Endodermal cell (in vitro differentiated cells): Measurements from ENCODE around the gene UQCC5. TPM values are rescaled to one million over a fixed set of nuclear protein-coding genes. Genes with fewer than 3 reads are reported as not detected.
A peak's percentile ranks its signal among the peaks of the same experiment; 100 is the strongest.

Source experiments
- DNase-seq: peaks from one replicate; pipeline ENCODE4 v3.0.0-alpha.2; 2017
- H3K27ac ChIP-seq: 2 replicates; pipeline ENCODE4 v1.5.1; 2013; ENCODE audit warnings: mild to moderate bottlenecking, low read depth, low read length, moderate library complexity
- H3K27me3 ChIP-seq: 2 replicates; pipeline ENCODE4 v1.6.1; 2013; ENCODE audit warnings: mild to moderate bottlenecking, low read length, moderate library complexity; ENCODE audit not compliant: insufficient read depth, control insufficient read depth, poor library complexity, severe bottlenecking
- H3K36me3 ChIP-seq: 2 replicates; pipeline ENCODE4 v1.7.0; 2013; ENCODE audit warnings: mild to moderate bottlenecking, low read length, moderate library complexity; ENCODE audit not compliant: control insufficient read depth, insufficient read depth
- H3K4me1 ChIP-seq: one replicate; pipeline ENCODE4 v1.7.0; 2013; ENCODE audit warnings: low read length; ENCODE audit not compliant: control insufficient read depth, insufficient read depth
- H3K4me3 ChIP-seq: 2 replicates; pipeline ENCODE4 v1.5.1; 2013; ENCODE audit warnings: mild to moderate bottlenecking, low read length, moderate library complexity
- H3K9ac ChIP-seq: 2 replicates; pipeline ENCODE4 v1.6.1; 2013; ENCODE audit warnings: mild to moderate bottlenecking, low read length, moderate library complexity; ENCODE audit not compliant: poor library complexity, severe bottlenecking; ENCODE audit errors: extremely low read depth
- H3K9me3 ChIP-seq: 2 replicates; pipeline ENCODE4 v1.6.1; 2013; ENCODE audit warnings: mild to moderate bottlenecking, low read length, moderate library complexity; ENCODE audit not compliant: control insufficient read depth
- H3K27ac Mint-ChIP-seq: 2 replicates; pipeline ENCODE4 v1.8.0; 2020; ENCODE audit warnings: mixed read lengths
- H3K27me3 Mint-ChIP-seq: 2 replicates; pipeline ENCODE4 v1.8.0; 2021; ENCODE audit warnings: mild to moderate bottlenecking, mixed read lengths; ENCODE audit not compliant: insufficient read depth
- H3K36me3 Mint-ChIP-seq: 2 replicates; pipeline ENCODE4 v1.8.0; 2020; ENCODE audit warnings: low read depth, mixed read lengths
- H3K4me1 Mint-ChIP-seq: 2 replicates; pipeline ENCODE4 v1.8.0; 2020; ENCODE audit warnings: mixed read lengths
- H3K4me3 Mint-ChIP-seq: 2 replicates; pipeline ENCODE4 v1.8.0; 2020; ENCODE audit warnings: mild to moderate bottlenecking, moderate library complexity, mixed read lengths
- H3K9me3 Mint-ChIP-seq: 2 replicates; pipeline ENCODE4 v1.8.0; 2020; ENCODE audit warnings: mild to moderate bottlenecking, mixed read lengths
- CTCF ChIP-seq: fragments of 200-600 bp; sonication (generic); conservative IDR thresholded peaks from 2 replicates; pipeline ENCODE4 v1.5.0; 2021; ENCODE audit warnings: antibody characterized with exemption, mild to moderate bottlenecking
- WGBS, 2 experiments: methylation state at CpG; one replicate each; pipeline versions ENCODE4 v1.1.5 to v1.1.7; 2013; ENCODE audit warnings: missing lambda C conversion rate in 2 of 2, mixed read lengths in 1 of 2; ENCODE audit not compliant: insufficient coverage in 1 of 2, insufficient read length in 1 of 2; 5-methylcytosine and 5-hydroxymethylcytosine counted together
- total RNA-seq, 2 donors: library from RNA; stranded (reverse); fragmentation: NEBNext Ultra II Directional in 1 of 2; extraction: Animal tissue kit (Norgen Biotek cat#: 25700) in 1 of 2; gene quantifications; 2 replicates in 1 of 2; 3 replicates in 1 of 2; pipeline ENCODE4 v1.2.1, GENCODE V29; 2021

Gene UQCC5
- total RNA-seq, 2 donors from 2014 or later, result 28.1 to 34.1 TPM

DNA sequence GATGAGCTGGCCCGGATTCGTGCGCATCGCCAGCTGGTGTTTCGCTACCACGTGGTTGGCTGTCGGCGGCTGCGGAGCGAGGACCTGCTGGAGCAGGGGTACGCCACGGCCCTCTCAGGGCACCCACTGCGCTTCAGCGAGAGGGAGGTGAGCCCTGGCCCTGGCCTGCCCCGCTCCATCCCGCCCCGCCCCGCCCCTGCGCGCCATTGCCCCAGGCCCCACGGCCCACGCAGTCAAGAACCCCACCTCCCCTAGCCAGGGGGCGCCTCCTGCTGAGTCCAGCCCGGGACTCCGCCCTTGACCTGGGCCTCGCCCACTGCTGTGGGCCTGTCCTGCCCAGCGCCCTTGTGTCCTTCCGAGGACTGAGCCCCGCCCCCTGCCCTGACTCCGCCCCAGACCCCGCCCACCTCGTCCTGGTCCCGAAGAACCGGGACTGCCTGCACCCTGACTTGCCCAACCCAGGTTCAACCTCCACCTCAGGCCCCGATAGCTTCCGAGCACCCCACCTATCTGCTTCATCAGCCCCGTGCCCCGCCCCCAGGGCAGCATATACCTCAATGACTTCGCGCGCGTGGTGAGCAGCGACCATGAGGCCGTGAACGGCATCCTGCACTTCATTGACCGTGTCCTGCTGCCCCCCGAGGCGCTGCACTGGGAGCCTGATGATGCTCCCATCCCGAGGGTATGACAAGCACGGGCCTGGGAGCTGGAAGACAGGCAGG lies 17.5 kb upstream of the UQCC5 start:
- Mint-ChIP-seq H3K9me3 (no peaks in the 10 kb centered on the region), H3K36me3 (peaks cover 2% of the 10 kb centered on the region), H3K27me3 (peaks cover 8% of the 10 kb centered on the region), H3K4me1 (no peaks in the 10 kb centered on the region), H3K27ac (no peak overlapping the region), H3K4me3 (peak overlapping the region; percentile 46)
- Histone ChIP-seq H3K9ac (no peak overlapping the region), H3K27ac (no peak overlapping the region), H3K9me3 (no peaks in the 10 kb centered on the region), H3K27me3 (no peaks in the 10 kb centered on the region), H3K4me3 (no peak overlapping the region), H3K36me3 (no peaks in the 10 kb centered on the region), H3K4me1 (no peaks in the 10 kb centered on the region)
- DNase-seq, result peak; percentile 90
- no peak for TF ChIP-seq CTCF
- WGBS, 2 experiments, result 64 to 74% methylated on average over 28 to 50 of the region's 50 CpGs

DNA sequence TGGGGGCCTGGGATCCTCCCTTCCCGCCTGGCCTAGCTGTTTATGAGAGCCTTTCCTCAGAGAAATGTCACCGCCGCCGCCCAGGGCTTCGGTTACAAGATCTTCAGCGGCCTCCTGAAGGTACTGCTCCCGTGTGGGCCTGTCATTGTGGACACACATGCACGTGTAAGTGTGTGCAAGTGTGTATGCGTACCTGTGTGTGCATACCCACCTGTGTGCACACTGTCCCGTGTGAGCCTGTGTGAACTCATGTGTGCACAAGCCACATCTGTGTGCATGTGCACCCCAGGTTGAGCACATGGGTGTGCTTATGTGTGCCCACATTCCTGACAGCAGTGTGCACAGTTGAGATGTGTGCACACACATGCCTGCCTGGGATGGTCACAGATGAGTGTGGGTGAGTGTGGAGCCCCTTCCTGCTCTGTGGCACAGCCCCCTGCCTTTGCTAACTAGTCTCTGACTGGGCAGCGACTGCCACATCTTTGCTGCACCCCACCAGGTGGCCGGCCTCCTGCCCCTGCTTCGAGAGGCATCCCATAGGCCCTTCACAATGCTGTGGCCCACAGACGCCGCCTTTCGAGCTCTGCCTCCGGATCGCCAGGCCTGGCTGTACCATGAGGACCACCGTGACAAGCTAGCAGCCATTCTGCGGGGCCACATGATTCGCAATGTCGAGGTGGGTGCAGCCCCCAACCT lies 16.8 kb upstream of the UQCC5 start:
- peaks cover 5% of the 10 kb centered on the region for H3K36me3 ChIP-seq
- H3K9me3 ChIP-seq, result no peaks in the 10 kb centered on the region
- H3K27ac ChIP-seq, result no peak overlapping the region
- no peak for DNase-seq
- no peaks in the 10 kb centered on the region for H3K27me3 ChIP-seq
- Mint-ChIP-seq H3K4me3 (peak overlapping the region; percentile 46), H3K27me3 (peaks cover 8% of the 10 kb centered on the region), H3K36me3 (peaks cover 9% of the 10 kb centered on the region), H3K4me1 (no peaks in the 10 kb centered on the region), H3K9me3 (no peaks in the 10 kb centered on the region), H3K27ac (no peak overlapping the region)
- no peak overlapping the region for H3K4me3 ChIP-seq
- H3K4me1 ChIP-seq, result no peaks in the 10 kb centered on the region
- no peak overlapping the region for H3K9ac ChIP-seq
- WGBS, 2 experiments, result 91% methylated on average over 18 to 22 of the region's 22 CpGs
- no peak for TF ChIP-seq CTCF

DNA sequence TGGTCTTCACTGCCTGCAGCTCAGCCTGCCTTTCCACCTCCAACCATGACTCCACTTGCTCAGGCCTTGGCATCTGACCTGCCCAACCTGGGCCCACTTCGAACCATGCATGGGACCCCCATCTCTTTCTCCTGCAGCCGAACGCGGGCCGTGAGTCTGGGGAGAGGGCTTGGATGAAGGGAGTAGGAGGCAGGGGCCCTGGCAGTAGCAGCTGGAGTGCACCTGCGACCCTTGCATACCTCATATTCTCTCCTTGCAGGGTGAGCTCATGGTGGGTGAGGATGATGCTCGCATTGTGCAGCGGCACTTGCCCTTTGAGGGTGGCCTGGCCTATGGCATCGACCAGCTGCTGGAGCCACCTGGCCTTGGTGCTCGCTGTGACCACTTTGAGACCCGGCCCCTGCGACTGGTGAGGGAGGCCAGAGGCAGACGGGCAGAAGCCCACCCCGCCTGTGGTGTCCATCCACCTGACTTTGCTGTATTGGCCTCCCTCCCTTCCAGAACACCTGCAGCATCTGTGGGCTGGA lies 16.2 kb upstream of the UQCC5 start:
- peaks cover 8% of the 10 kb centered on the region for H3K27me3 Mint-ChIP-seq
- Histone ChIP-seq H3K9me3 (no peaks in the 10 kb centered on the region), H3K4me1 (no peaks in the 10 kb centered on the region), H3K27ac (no peak overlapping the region), H3K36me3 (peaks cover 7% of the 10 kb centered on the region), H3K27me3 (no peaks in the 10 kb centered on the region), H3K4me3 (no peak overlapping the region), H3K9ac (no peak overlapping the region)
- H3K36me3 Mint-ChIP-seq, result peaks cover 10% of the 10 kb centered on the region
- H3K27ac Mint-ChIP-seq, result no peak overlapping the region
- H3K4me1 Mint-ChIP-seq, result no peaks in the 10 kb centered on the region
- TF ChIP-seq CTCF, result no peak
- no peak for DNase-seq
- 92 to 94% methylated on average over 7 to 14 of the region's 14 CpGs for WGBS, 2 experiments
- H3K9me3 Mint-ChIP-seq, result no peaks in the 10 kb centered on the region
- H3K4me3 Mint-ChIP-seq, result no peak overlapping the region
